GM19238 (cell line): ENCODE data around the gene MAPK4.
"Not testable (repeated sequence)": the region's sequence is repeated elsewhere in the genome, so short reads cannot be mapped to it uniquely, and the experiment has no call there.

ENCODE experiments used
- DNase-seq: peaks from one replicate; pipeline ENCODE4 v3.0.0; 2011; ENCODE audit warnings: low spot score; ENCODE audit not compliant: insufficient read length

The MAPK4 gene

DNA sequence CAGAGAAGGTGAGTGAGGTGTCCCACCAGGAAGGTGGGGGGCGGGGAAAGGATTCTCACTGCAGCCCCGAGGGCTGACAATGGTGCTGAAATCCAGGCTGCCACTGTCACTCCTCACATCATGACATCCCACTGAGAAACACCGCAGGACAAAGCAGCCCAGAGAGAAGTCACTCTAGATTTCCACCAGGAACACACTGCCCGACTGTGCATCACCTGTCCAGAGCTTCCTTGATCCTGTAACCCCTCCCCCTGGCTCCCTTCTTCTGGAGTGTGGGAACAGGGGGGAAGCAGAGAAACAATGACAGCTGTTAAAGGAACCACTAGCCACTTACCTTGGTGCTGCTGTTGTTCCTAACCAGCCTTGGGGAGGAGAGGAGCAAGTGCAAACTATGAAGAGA is 190.1 kb downstream of the MAPK4 start:
- no peak for DNase-seq

DNA sequence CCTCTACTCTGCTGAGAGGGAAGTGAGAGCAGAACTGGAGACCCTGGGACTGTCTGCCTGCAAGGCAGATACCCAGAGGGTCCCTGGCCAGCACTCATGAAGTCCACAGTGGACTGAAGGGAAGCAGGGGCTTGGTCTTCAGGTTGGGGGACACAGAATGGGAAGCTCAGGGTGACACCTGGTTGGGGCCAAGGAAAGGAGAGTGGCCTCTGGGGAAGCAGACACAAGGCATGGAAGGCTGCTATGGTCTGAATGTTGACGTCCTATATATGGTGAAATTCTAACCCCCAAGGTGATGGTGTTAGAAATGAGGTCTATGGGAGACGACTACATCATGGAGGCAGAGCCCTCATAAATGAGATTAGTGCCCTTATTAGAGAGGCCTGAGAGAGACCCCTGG is 190.7 kb downstream of the MAPK4 start:
- DNase-seq, result no peak

DNA sequence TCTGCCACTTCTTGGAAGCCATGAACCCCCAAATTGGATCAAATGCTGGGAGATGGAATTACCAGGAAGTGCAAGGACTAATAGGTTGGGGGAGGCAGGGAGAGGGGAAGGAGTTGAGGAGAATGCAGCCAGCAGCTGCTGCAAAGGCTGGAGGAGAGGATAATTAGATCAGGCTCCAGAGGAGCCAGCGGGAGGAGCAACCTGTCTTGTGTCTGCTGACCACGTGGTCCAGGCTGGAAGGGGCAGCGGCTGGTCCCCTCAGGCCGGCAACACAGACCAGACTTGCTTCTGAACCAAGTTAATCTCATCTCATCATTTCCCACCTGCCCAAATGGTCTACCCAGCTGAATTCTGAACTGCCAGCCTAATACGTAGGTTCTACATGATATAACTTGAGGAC is 191.6 kb downstream of the MAPK4 start:
- no peak for DNase-seq

DNA sequence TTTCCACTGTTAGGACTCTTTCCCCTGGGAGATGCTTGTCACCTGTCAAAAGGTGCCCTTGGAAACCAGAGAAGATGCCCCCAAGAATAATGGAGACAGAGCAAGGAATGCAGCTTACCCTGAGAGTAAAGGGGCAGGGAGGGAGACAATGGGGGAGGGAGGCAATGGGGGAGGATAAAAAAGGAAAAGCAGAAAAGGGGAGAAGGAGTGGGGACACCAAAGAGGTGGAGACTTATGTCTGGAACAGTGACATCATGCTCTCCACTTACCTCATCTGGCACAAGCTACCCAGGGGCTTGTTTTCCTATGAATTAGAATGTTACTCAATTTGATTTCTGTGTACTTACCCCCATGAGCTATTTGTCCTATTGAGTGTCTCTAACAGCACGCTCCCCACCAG is 192.1 kb downstream of the MAPK4 start:
- DNase-seq, result no peak

DNA sequence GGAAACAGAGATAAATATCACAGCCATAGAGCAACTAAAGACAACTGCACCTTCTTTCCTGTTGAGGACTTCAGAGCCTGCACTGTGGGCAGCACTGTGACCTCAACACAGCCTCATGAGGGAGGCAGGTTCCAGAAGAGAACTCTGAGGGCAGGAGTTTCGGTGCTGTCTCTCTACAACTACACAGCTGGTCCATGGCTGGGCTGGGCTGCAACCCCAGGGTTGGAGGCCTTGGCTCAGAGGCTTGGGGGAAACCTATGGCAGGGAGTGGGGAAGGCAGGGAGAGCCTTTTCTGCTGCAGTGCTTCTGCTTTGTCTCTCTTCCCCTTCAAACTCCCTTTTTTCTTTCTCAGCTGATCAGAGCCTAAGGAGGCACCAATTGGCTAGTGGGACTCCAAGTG is 193.4 kb downstream of the MAPK4 start:
- no peak for DNase-seq

DNA sequence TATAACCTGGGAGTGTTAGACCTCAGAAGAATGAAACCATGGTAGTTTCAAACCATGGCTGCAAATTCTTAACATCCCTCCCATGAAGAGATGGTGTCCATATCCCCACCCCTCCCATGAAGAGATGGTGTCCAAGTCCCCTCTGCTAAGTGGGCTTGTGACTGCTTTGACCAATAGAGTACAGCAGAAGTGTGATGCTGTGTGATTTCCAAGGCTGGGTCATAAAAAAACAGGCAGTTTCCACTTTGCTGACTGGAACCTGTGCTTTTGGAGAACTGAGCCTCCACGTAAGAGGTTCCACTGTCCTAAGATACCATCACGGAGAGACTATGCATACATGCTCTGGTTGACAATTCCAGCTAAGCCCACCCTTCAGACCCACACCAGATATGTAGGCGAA is 194.4 kb downstream of the MAPK4 start:
- no peak for DNase-seq

DNA sequence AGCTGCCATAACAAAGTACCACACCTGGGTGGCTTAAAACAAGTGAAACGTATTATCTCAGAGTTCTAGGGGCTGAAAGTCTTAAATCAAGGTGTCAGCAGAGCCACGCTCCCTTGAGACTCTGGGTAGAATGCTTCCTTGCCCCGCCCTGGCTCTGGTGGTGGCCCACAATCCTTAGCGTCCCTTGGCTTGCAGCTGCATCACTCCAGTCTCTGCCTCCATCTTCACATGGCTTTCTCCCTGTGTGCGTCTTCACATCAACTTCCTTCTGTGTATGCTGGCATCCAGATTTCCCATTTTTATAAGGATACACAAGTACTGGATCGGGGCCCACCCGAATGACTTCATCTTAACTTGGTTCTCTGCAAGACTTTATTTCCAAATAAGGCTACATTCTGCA is 197.5 kb downstream of the MAPK4 start:
- DNase-seq, result no peak

DNA sequence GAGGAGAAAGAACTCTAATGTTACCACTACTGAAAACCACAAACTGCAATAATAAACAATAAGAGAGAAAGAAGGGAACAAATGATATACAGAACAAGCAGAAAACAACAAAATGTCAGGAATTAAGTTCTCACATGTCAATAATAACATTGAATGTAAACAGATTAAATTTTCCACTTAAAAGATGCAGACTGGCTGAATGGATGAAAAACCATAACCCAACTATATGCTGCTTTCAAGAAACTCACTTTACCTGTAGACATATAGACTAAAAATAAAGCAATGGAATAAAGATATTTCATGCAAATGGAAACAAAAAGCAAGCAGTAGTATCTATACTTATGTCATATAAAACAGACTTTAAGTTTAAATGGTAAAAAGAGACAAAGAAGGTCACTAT is 209.6 kb downstream of the MAPK4 start:
- no peak for DNase-seq

DNA sequence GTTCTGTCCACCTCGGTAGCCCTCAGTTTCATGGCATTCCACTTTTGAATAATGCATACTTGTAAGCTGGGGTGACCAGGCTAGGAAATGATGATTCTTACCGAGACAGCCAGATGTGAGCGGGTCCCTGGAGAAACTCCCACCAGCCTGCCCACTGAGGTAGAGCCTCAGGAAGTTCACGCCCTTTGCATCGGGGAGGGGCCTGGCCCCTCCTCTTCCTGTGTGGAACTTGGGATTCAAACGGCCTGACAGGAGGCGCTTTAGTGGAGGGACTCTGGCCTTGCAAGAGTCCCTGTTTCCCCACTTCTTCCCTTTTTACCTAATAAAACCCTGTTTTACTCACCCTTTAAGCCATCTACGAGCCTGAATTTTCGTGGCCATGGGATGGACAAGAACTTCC is 215.3 kb downstream of the MAPK4 start:
- no peak for DNase-seq

DNA sequence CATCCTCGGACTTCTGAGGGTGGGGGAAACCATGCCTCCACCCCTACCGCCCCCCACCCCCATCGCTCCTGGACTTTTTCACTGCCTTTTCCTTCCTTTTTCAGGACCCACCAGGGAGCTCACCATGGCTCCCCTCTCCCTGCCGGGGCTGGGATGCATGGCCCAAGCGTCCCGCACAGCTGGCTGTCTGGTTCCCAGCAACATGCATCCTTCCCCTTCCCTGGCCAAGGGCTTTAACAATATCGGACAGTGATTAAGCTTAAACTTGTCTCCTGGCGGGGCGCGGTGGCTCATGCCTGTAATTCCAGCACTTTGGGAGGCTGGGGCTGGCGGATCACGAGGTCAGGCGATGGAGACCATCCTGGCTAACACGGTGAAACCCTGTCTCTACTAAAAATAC is 215.8 kb downstream of the MAPK4 start:
- no peak for DNase-seq

DNA sequence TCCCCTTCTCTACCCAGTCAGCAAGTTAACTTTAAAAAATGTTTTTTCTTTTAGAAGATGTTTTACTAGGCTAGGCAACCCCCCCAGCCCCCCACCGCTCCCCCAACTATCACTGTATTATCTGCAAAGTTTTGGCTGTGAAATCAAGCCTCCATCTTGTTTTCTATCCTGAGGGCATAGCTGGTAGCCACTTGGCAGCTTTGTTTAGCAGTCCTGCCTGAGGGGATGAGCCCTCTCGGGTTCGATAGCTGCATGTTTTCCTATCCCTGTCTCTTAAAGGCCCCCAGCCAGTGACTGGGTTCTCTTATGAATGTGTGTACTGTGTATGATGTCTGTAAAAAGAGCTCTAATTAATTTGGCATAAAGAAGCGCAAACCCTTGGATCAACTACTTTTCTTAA is 216.5 kb downstream of the MAPK4 start:
- no peak for DNase-seq

DNA sequence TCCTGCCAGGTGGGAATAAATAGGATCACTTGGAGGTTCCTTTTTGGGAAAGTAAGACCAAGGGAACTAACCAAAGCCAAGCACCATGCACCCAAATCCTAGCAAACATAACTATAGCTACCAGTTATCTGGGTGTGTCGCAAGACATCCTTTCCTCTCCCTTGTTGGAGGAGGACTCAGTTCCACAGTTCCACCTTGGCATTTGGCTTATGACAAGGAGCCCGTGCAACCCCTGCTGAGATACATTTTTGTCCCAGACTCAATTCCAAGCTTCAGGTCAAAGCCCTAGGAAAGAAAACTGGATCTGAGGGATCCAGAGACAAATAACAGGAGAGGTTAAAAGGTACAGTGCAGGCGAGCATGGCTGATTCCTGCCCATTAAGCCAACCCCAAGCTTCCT is 219.1 kb downstream of the MAPK4 start:
- not testable (repeated sequence) for DNase-seq
